Measurements from ENCODE around the gene AUTS2.

- TF ChIP-seq SP1 (IDR thresholded peaks at IDR 0.05) (no peak), FOXK2 (IDR thresholded peaks at IDR 0.05) (no peak), PKNOX1 (IDR thresholded peaks at IDR 0.05) (no peak), ARNT (IDR thresholded peaks at IDR 0.05) (no peak)
Measured at GRCh38 chr7:70585071-70585470, 986.8 kb downstream of the AUTS2 start.
